K562 (cell line): ENCODE results near the gene SELPLG. TPM values are rescaled to one million over a fixed set of nuclear protein-coding genes. Genes with fewer than 3 reads are reported as not detected.
A peak's percentile ranks its signal among the peaks of the same experiment; 100 is the strongest.

Source experiments
- BCOR ChIP-seq: fragments of 450-650 bp; IDR thresholded peaks from 2 replicates; pipeline ENCODE4 v1.6.1; 2016
- HDAC2 ChIP-seq: fragments of 450-650 bp; IDR thresholded peaks from 2 replicates; pipeline ENCODE4 v1.6.1; 2016; ENCODE audit warnings: mild to moderate bottlenecking
- KDM1A ChIP-seq, 2 experiments: fragments of 450-650 bp; IDR thresholded peaks; 2 replicates each; pipeline ENCODE4 v1.6.1; 2016; ENCODE audit warnings: mild to moderate bottlenecking in 2 of 2
- MTA2 ChIP-seq: fragments of 450-650 bp; IDR thresholded peaks from 2 replicates; pipeline ENCODE4 v1.6.1; 2016; ENCODE audit warnings: low read depth
- PTBP1 ChIP-seq: fragments of 200-400 bp; formaldehyde crosslinking; IDR thresholded peaks from 2 replicates; pipeline ENCODE4 v1.6.1; 2017; ENCODE audit warnings: low read depth, low read length
- RBM25 ChIP-seq: fragments of 200-400 bp; formaldehyde crosslinking; IDR thresholded peaks from 2 replicates; pipeline ENCODE4 v1.6.1; 2018; ENCODE audit warnings: low read length, low read depth, moderate library complexity; ENCODE audit not compliant: severe bottlenecking
- polyA plus RNA-seq, 8 experiments: library from polyadenylated mRNA; depleted of rRNA in 4 of 8; stranded (reverse) in 5 of 8; unstranded in 3 of 8; fragments of >200 nt; fragmentation: Nextera tagmentation in 2 of 8; fragmentation: Illumina TruSeq in 1 of 8; extraction: Ambion mirVana in 2 of 8; extraction: Trizol in 1 of 8; gene quantifications; 2 replicates each; pipeline versions ENCODE4 v1.2.1 to v1.2.3, GENCODE V29; 2011 to 2014; ENCODE audit warnings: inconsistent platforms in 1 of 8, missing spikeins in 1 of 8
- total RNA-seq, 7 experiments: library from RNA; depleted of rRNA in 6 of 7; stranded (reverse); fragments of >200 nt in 6 of 7; fragmentation: Illumina TruSeq in 2 of 7; extraction: Trizol in 2 of 7; gene quantifications; 2 replicates each; pipeline versions ENCODE4 v1.2.1 to v1.2.3, GENCODE V29; 2011 to 2021; ENCODE audit warnings: low replicate concordance in 1 of 7
- TF ChIP-seq, protein P1 (sequence below), 2 experiments: fragments of 450-650 bp in 1 of 2; sonication (generic) in 1 of 2; formaldehyde crosslinking in 1 of 2; IDR thresholded peaks; 2 replicates each; pipeline versions ENCODE4 v1.7.1 to v1.9.0; 2016 to 2022; ENCODE audit warnings: inconsistent platforms in 1 of 2, mild to moderate bottlenecking in 1 of 2, missing genetic modification reagents in 1 of 2

SELPLG gene
- total and polyA plus RNA-seq, 9 of the 15 experiments (the other 6 are each of a cell fraction or from before 2014, with no cell fraction given) = 0.22 to 10.2 (median 1.7) TPM

DNA sequence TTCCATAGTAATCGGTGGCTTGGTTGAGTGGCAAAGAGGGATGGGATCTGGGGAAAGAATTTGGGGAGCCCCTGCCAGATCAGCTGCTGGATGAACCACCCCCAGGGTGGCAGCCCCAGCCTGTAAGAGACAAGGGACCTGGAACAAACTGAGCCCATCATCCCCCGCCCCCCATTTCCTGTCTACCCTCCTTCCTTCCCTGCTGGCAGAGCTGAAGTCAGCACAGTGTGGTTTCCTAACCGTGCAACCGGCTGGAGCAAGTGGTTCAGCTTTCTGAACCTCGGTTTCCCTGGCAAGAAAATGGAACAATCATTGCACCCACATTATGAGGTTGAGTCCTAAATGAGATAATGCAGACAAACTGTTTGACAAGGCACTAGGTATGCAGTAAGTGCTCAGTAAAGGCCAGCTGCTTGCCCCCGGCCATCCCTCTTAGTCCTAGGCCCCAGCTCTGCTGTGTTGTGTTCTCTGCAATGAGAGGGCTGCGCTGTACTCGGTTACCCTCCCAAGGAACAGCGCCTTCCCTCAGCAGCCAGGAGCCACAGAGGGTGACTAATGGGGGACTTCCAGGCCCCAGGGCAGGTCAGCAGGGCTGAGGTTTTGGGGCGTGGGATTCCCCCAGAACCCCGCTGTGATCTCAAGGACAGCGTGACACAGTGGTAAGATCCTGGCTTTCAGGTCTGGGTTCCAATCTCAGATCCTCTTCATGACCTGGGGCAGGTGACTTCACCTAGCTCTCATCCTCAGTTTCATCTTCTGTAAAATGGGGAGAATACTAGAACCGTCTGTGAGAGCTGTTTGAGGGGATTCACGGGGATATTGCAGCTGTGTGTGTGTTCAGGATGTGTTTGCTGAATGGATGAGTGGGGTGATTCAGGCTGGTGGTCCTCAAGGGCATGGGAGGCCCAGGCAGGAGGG is 16.5 kb downstream of the SELPLG start (continued):
- TF ChIP-seq, protein P1, sequence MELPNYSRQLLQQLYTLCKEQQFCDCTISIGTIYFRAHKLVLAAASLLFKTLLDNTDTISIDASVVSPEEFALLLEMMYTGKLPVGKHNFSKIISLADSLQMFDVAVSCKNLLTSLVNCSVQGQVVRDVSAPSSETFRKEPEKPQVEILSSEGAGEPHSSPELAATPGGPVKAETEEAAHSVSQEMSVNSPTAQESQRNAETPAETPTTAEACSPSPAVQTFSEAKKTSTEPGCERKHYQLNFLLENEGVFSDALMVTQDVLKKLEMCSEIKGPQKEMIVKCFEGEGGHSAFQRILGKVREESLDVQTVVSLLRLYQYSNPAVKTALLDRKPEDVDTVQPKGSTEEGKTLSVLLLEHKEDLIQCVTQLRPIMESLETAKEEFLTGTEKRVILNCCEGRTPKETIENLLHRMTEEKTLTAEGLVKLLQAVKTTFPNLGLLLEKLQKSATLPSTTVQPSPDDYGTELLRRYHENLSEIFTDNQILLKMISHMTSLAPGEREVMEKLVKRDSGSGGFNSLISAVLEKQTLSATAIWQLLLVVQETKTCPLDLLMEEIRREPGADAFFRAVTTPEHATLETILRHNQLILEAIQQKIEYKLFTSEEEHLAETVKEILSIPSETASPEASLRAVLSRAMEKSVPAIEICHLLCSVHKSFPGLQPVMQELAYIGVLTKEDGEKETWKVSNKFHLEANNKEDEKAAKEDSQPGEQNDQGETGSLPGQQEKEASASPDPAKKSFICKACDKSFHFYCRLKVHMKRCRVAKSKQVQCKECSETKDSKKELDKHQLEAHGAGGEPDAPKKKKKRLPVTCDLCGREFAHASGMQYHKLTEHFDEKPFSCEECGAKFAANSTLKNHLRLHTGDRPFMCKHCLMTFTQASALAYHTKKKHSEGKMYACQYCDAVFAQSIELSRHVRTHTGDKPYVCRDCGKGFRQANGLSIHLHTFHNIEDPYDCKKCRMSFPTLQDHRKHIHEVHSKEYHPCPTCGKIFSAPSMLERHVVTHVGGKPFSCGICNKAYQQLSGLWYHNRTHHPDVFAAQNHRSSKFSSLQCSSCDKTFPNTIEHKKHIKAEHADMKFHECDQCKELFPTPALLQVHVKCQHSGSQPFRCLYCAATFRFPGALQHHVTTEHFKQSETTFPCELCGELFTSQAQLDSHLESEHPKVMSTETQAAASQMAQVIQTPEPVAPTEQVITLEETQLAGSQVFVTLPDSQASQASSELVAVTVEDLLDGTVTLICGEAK (IDR thresholded peaks at IDR 0.05) = no peak
- TF ChIP-seq, protein P1 (CRISPR knock-in tag; IDR thresholded peaks at IDR 0.05) = no peak
- TF ChIP-seq PTBP1 (0 out of 2 replicates have a peak, but pooled peaks have one; percentile 58), BCOR (peak; percentile 88), HDAC2 (0 out of 2 replicates have a peak, but pooled peaks have one; percentile 33), MTA2 (no peak), KDM1A (IDR thresholded peaks at IDR 0.05) (peak; percentile 24 to 74; a peak in 2 of 4 replicates), RBM25 (peak; percentile 87)
